ENCODE results near the gene SUGCT. TPM values are rescaled to one million over a fixed set of nuclear protein-coding genes. Genes with fewer than 3 reads are reported as not detected.

The SUGCT gene
- total RNA-seq, 2 donors from 2014 or later, result 0.68 to 2.5 TPM

DNA sequence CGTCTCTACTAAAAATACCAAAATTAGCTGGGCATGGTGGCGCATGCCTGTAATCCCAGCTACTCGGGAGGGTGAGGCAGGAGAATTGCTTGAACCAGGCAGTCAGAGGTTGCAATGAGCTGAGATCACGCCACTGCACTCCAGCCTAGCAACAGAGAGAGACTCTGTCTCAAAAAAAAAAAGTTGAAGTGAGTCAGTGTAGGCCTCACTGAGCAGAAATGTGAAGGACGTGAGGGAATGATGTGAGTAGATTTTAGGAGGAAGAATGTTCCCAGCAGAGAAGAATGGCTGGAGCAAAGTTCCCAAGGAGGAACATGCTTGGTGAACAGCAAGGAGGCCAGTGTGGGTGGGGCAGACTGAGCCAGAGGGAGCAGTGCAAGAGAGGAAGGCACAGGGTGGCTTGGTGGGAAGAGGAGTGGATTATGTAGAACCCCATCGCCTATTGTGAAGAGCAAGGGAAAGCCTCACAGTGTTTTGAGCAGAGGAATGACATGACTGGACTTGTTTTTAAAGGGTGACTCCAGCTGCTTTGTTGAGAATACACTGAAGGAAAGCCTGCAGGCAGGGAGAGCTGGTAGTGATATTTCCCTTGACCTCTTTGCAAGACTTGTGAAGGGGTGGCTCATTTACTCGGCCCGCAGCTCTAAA lies 708.7 kb downstream of the SUGCT start:
- no peaks in the 10 kb centered on the region for H3K36me3 Mint-ChIP-seq (ENCODE audit: low read depth)
- H3K4me3 Mint-ChIP-seq, result no peak overlapping the region
- H3K27me3 Mint-ChIP-seq, result no peaks in the 10 kb centered on the region
- H3K9me3 ChIP-seq (ENCODE audit: control insufficient read depth, low read length, poor library complexity, severe bottlenecking), result no peaks in the 10 kb centered on the region
- ATAC-seq (no peak), DNase-seq (no peak)
- H3K27ac Mint-ChIP-seq, result no peak overlapping the region
- no peaks in the 10 kb centered on the region for H3K4me1 Mint-ChIP-seq

DNA sequence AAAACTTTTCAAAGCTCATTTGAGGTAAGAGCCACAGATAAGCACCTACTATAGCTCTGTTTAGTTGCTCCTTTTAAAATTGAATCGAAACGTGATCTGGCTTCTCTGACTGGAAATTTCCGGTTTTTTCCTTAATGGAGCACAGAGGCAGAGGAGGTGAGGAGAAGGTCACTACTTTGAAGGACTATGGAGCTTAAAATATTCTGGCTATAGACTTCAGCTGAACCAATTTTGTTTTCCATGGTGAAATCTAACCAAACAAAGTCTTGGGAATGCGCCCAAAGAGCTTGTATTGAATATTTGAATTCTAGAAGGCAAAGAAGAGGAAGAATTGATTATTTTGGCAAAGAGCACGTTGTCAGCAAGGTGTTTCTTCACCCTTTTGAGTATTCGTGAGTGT lies 711.1 kb downstream of the SUGCT start:
- Mint-ChIP-seq H3K4me3 (no peak overlapping the region), H3K27ac (no peak overlapping the region), H3K36me3 (ENCODE audit: low read depth) (no peaks in the 10 kb centered on the region), H3K27me3 (no peaks in the 10 kb centered on the region), H3K4me1 (no peaks in the 10 kb centered on the region)
- ATAC-seq, result no peak
- H3K9me3 ChIP-seq (ENCODE audit: control insufficient read depth, low read length, poor library complexity, severe bottlenecking), result no peaks in the 10 kb centered on the region
- DNase-seq, result no peak

DNA sequence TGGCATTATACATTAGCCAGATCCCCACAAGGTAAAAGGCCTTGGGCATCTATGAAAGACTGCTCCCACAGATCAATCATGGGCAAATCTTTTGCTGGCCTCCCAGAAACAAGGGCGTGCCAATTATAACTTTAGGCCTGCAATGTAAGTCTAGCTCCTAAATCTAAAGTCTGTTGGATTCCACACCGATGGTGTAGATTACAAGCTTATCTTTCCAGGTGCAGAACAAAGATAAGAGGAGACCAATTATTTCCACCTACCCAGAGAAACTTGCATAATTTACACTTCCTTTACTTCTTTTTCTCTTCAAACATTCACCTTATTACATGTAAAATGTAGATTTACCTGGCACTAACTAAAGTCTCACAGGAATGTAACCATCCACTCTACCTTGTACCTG lies 713.1 kb downstream of the SUGCT start:
- no peak for ATAC-seq
- no peak for DNase-seq
- no peaks in the 10 kb centered on the region for H3K9me3 ChIP-seq (ENCODE audit: control insufficient read depth, low read length, poor library complexity, severe bottlenecking)
- Mint-ChIP-seq H3K36me3 (ENCODE audit: low read depth) (no peaks in the 10 kb centered on the region), H3K4me1 (no peaks in the 10 kb centered on the region), H3K4me3 (no peak overlapping the region), H3K27ac (no peak overlapping the region), H3K27me3 (no peaks in the 10 kb centered on the region)

DNA sequence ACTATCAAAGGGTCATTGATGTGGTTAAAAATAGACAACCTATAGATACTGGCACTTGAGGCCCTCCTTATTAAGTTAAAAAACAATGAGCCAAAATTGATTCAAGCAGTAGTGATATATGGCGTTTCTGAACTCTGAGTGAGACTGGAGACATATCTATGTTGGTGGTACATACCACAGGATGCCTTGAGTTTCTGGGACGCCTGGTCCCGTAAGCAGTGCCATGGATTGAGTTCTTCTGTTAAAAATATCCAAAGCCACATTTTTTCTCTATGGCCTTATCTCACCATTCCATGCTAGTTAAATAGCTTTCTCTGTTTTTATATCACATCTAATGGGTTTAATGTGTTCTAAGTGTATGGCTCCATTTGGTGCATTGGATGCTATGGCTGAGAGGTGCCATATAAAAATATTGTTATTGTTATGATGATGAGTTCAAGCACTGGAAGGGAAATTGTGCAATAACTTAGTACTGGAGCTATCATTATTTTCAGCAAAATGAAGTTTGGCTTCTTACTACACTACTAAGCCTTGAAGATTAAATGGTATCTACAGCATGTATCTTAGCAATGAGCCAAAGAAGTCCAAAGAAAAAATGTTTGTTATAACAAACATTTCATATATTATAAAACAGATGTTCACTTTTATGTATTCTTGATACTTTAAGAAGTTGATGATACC lies 713.9 kb downstream of the SUGCT start:
- no peaks in the 10 kb centered on the region for H3K4me1 Mint-ChIP-seq
- H3K27me3 Mint-ChIP-seq, result no peaks in the 10 kb centered on the region
- no peaks in the 10 kb centered on the region for H3K36me3 Mint-ChIP-seq (ENCODE audit: low read depth)
- H3K9me3 ChIP-seq (ENCODE audit: control insufficient read depth, low read length, poor library complexity, severe bottlenecking), result no peaks in the 10 kb centered on the region
- no peak overlapping the region for H3K27ac Mint-ChIP-seq
- H3K4me3 Mint-ChIP-seq, result no peak overlapping the region
- DNase-seq (no peak), ATAC-seq (no peak)

DNA sequence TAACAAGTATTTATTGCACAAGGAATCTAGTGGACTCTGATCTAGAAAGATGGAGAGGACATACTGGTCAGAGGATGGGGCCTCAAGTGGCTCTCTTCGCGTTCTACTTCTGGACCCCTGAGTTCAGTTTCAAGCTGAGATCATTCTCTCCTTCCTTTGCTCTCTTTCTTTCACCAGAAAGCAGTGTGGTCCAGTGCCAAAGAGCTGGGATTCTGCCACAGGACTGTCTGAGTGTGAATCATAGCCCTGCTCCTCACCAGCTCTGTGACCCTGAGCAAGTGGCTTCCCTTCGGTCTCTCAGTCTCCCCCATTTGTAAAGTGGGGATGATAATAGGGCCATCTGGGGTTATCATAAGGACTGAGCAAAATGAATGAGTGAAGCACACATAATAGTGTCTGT lies 715.2 kb downstream of the SUGCT start:
- H3K36me3 Mint-ChIP-seq (ENCODE audit: low read depth), result no peaks in the 10 kb centered on the region
- no peaks in the 10 kb centered on the region for H3K27me3 Mint-ChIP-seq
- no peak overlapping the region for H3K27ac Mint-ChIP-seq

DNA sequence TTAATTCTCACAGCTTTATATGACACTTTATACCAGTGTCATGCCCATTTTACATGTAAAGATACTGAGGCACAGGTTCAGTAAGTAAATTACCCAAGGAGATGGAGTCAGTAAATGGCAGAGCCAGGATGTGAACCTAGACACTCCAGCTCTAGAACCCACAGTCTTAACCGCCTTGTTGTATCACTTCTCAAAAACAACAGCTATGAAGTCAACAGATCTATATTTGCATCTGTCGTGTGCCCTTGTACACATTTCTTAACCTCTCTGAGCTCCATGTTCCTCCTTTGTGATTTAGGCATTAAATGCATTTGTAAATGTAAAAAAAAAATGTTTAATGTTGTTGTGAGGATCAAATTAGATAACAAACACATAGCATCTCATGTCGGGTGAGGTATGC lies 716.2 kb downstream of the SUGCT start:
- Mint-ChIP-seq H3K27ac (no peak overlapping the region), H3K4me1 (no peaks in the 10 kb centered on the region), H3K36me3 (ENCODE audit: low read depth) (no peaks in the 10 kb centered on the region), H3K4me3 (no peak overlapping the region), H3K27me3 (no peaks in the 10 kb centered on the region)
- no peak for ATAC-seq
- H3K9me3 ChIP-seq (ENCODE audit: control insufficient read depth, low read length, poor library complexity, severe bottlenecking), result no peaks in the 10 kb centered on the region
- no peak for DNase-seq

More for the DNA sequence above, 715.2 kb downstream of the SUGCT start:
- ATAC-seq, result no peak
- no peak overlapping the region for H3K4me3 Mint-ChIP-seq
- DNase-seq, result no peak
- H3K9me3 ChIP-seq (ENCODE audit: control insufficient read depth, low read length, poor library complexity, severe bottlenecking), result no peaks in the 10 kb centered on the region
- H3K4me1 Mint-ChIP-seq, result no peaks in the 10 kb centered on the region

DNA sequence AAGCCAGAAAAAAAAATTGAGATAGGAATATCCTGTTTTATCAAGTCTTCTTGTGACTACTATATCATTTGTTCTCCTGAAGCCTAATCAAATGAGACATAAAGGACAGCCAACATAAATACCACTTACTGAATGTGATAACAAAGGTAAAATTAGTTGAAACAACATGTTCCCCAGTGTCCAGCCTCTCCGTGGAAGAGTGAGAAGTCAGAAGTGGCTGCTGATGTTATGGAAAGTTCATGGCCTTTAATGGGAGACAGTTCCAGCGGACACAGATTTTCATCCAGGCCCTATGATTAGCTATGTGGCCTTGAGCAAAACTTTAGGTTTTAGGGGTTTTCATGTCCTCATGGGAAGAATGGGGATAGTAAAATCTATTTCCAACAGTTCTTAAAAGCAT lies 724.3 kb downstream of the SUGCT start:
- no peaks in the 10 kb centered on the region for H3K9me3 ChIP-seq (ENCODE audit: control insufficient read depth, low read length, poor library complexity, severe bottlenecking)
- Mint-ChIP-seq H3K4me3 (no peak overlapping the region), H3K4me1 (no peaks in the 10 kb centered on the region)

DNA sequence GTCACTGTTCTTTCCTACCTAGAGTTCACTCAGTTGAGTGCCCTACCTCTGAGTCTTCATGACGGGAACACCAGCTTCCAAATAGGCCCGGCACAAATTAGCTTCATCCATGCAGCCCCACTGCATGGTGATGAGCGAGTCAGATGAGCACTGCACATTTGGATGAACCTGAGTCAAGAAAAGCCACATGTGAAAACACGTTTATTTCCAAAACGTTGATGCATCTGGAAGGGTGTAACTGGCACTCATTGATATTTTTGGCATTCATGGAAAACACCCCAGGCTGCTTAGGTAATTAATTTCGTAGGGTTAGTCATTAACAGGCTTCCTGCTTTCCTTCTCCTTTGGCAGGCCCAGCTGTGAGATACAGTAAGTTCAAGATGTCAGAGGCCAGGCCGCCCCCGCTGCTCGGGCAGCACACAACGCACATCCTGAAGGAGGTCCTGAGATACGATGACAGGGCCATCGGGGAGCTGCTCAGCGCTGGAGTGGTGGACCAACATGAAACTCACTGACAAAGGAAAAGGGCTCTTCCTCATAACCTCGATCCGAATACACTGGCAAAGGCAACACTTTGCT lies 725.2 kb downstream of the SUGCT start:
- Mint-ChIP-seq H3K27ac (no peak overlapping the region), H3K27me3 (no peaks in the 10 kb centered on the region), H3K4me3 (no peak overlapping the region), H3K36me3 (ENCODE audit: low read depth) (no peaks in the 10 kb centered on the region), H3K4me1 (no peaks in the 10 kb centered on the region)
- no peak for DNase-seq
- H3K9me3 ChIP-seq (ENCODE audit: control insufficient read depth, low read length, poor library complexity, severe bottlenecking), result no peaks in the 10 kb centered on the region
- ATAC-seq, result no peak

More for the DNA sequence above, 724.3 kb downstream of the SUGCT start:
- Mint-ChIP-seq H3K27me3 (no peaks in the 10 kb centered on the region), H3K36me3 (ENCODE audit: low read depth) (no peaks in the 10 kb centered on the region), H3K27ac (no peak overlapping the region)
- no peak for ATAC-seq
- DNase-seq, result no peak

DNA sequence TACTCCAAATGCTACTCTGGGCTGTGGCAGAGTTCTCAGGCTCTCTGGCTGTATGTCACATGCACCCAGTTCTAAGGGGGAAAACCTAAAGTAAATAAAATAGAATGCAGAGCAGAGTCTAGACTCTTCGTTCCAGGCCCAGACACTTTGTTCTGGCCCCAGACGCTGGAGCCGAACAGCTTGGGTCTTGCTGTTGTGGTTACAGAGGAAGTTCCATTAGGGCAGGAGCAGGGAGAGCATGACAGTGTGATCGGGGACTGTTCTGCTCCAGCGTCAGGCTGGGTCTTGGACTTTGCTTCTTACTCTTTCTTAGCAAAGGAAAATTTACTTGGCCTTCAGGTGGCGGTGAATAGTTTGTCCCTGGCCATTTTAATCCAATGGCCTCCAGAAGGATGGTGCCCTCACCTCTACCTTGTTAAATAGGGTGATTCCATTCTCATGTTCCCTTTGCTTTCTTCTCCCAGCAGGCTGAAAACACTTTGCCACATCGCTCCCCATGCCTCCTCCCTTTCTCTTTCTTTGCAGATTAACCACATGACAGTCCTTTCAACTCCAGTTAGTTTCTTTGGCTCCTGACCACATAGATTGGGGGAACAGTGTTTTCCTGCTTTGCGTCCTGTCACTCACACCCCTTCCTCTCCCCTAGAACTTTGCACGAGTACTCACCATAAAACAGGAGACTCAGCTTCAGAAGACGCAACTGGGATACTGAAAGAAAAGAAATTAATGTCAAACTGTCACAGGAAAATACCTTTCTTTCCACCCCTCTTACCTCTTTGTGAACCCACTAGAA lies 730.8 kb downstream of the SUGCT start:
- no peak for DNase-seq
- Mint-ChIP-seq H3K27ac (no peak overlapping the region), H3K4me3 (no peak overlapping the region), H3K36me3 (ENCODE audit: low read depth) (no peaks in the 10 kb centered on the region), H3K27me3 (no peaks in the 10 kb centered on the region), H3K4me1 (no peaks in the 10 kb centered on the region)
- ATAC-seq, result no peak
- no peaks in the 10 kb centered on the region for H3K9me3 ChIP-seq (ENCODE audit: control insufficient read depth, low read length, poor library complexity, severe bottlenecking)

DNA sequence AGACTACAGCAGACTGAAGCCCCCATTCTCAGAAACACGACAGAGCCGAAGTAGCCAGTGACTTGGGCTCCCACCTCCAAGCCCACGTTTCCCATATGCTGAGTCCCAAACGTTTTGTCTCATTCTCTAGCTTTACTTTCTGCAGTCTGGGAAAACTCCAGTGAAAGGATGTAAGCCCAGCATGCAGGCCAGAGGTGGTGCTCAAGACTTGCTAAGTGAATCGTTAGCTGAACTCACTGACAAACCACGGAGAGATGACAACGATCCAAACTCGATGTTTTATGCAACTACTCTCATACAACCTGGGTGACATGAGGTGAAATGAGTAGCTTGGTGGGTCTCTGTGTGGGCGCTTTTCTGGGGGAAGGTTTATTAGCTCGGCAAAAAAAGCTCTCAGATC lies 731.8 kb downstream of the SUGCT start:
- no peak for DNase-seq
- Mint-ChIP-seq H3K4me1 (no peaks in the 10 kb centered on the region), H3K36me3 (ENCODE audit: low read depth) (no peaks in the 10 kb centered on the region), H3K4me3 (no peak overlapping the region), H3K27me3 (no peaks in the 10 kb centered on the region), H3K27ac (no peak overlapping the region)
- ATAC-seq, result no peak
- H3K9me3 ChIP-seq (ENCODE audit: control insufficient read depth, low read length, poor library complexity, severe bottlenecking), result no peaks in the 10 kb centered on the region

DNA sequence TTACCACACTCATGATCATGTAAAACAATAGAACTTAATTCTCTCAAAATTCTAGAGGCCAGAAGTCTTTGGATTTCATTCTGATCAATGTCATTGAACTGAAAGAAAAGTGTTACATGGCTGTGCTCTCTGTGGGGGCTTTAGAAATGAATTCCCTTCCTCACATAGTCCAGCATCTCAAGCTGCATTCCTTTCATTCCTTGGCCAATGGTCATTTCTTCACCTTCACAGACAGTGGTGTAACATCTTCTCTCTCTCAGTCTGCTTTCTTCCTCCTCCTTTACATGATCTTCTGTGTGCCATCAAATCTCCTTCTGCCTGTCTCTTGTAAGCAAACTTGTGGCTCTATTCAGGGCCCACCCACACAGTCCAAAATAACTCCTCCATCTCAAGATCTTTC lies 735.3 kb downstream of the SUGCT start:
- H3K9me3 ChIP-seq (ENCODE audit: control insufficient read depth, low read length, poor library complexity, severe bottlenecking), result no peaks in the 10 kb centered on the region
- H3K27me3 Mint-ChIP-seq, result no peaks in the 10 kb centered on the region
- H3K4me1 Mint-ChIP-seq, result no peaks in the 10 kb centered on the region
- DNase-seq (no peak), ATAC-seq (no peak)
- no peaks in the 10 kb centered on the region for H3K36me3 Mint-ChIP-seq (ENCODE audit: low read depth)
- H3K4me3 Mint-ChIP-seq, result no peak overlapping the region
- H3K27ac Mint-ChIP-seq, result no peak overlapping the region

DNA sequence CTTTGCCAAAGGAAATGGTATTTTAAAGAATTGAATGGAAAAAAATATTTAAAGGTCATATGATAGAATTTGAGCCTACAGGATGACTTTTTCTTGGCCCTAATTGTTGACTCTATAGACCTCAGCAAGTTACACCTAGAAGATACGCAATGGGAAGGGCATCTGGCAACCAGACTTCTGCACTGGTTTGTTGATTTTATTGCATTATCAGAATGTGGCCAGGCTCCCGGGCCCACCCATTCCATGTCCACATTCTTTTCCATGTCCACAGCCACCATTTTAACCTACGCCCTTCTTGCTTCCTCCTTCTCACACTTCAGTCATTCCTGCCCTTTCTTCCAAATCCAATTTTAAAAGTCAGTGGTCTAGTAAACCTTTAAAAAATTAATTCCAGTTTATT lies 738.4 kb downstream of the SUGCT start:
- H3K9me3 ChIP-seq (ENCODE audit: control insufficient read depth, low read length, poor library complexity, severe bottlenecking), result no peaks in the 10 kb centered on the region
- no peaks in the 10 kb centered on the region for H3K27me3 Mint-ChIP-seq
- ATAC-seq, result no peak
- no peaks in the 10 kb centered on the region for H3K4me1 Mint-ChIP-seq
- no peak for DNase-seq
- H3K4me3 Mint-ChIP-seq, result no peak overlapping the region
- H3K27ac Mint-ChIP-seq, result no peak overlapping the region
- no peaks in the 10 kb centered on the region for H3K36me3 Mint-ChIP-seq (ENCODE audit: low read depth)

DNA sequence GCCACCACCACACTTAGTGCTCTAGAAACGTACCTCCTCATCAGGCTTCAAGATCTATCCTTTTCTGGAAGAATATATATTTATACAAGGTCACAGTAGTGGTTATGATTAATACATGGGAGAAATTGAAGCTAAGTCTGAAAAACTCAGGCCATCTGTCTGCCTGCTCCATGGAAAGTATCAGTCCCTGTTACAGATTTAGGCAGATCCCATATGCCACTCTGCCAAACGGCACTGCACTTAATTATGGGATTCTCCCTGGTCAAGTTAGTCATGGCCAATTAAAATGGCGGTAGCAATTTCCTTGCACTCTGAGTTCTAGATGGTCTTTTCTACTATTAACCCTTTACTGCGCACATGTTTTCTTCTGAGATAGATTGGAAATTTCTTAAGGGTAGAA lies 740.0 kb downstream of the SUGCT start:
- Mint-ChIP-seq H3K4me1 (no peaks in the 10 kb centered on the region), H3K4me3 (no peak overlapping the region), H3K27ac (no peak overlapping the region), H3K27me3 (no peaks in the 10 kb centered on the region), H3K36me3 (ENCODE audit: low read depth) (no peaks in the 10 kb centered on the region)
- DNase-seq (no peak), ATAC-seq (no peak)
- no peaks in the 10 kb centered on the region for H3K9me3 ChIP-seq (ENCODE audit: control insufficient read depth, low read length, poor library complexity, severe bottlenecking)
